Large intestine (tissue), 3 donors: ENCODE measurements around the gene TAGLN2. TPM values are rescaled to one million over a fixed set of nuclear protein-coding genes. Genes with fewer than 3 reads are reported as not detected.
A peak's percentile ranks its signal among the peaks of the same experiment; 100 is the strongest.

Experiments
- DNase-seq, 2 donors: peaks; one replicate each; pipeline versions ENCODE4 v3.0.0 to v3.0.0-alpha.2; 2013
- H3K27ac ChIP-seq: one replicate; pipeline ENCODE4 v1.5.1; 2013; ENCODE audit warnings: low read length
- H3K27me3 ChIP-seq: 2 replicates; pipeline ENCODE4 v1.6.1; 2013; ENCODE audit warnings: low read length; ENCODE audit not compliant: control insufficient read depth, insufficient read depth
- H3K36me3 ChIP-seq: 2 replicates; pipeline ENCODE4 v1.6.1; 2013; ENCODE audit warnings: low read length; ENCODE audit not compliant: control insufficient read depth, insufficient read depth
- H3K4me1 ChIP-seq: one replicate; pipeline ENCODE4 v1.6.1; 2013; ENCODE audit warnings: low read length; ENCODE audit not compliant: control insufficient read depth, insufficient read depth
- H3K4me3 ChIP-seq: one replicate; pipeline ENCODE4 v1.5.1; 2013; ENCODE audit warnings: low read length
- H3K9me3 ChIP-seq: one replicate; pipeline ENCODE4 v1.6.1; 2013; ENCODE audit warnings: mild to moderate bottlenecking, low read depth, low read length, moderate library complexity; ENCODE audit not compliant: control insufficient read depth
- WGBS: methylation state at CpG from one replicate; pipeline ENCODE4 v1.1.5; 2013; ENCODE audit warnings: low lambda C conversion rate; ENCODE audit not compliant: insufficient coverage; 5-methylcytosine and 5-hydroxymethylcytosine counted together
- polyA plus RNA-seq: library from polyadenylated mRNA; unstranded; fragments of 120-200 nt; gene quantifications from one replicate; pipeline ENCODE4 v1.2.1, GENCODE V29; 2013

TAGLN2 gene
- polyA plus RNA-seq, 1 donor: 271 TPM

- WGBS: no CpG with 5 or more reads among the region's 18 CpGs
- H3K27me3 ChIP-seq: no peaks in the 10 kb centered on the region
- H3K9me3 ChIP-seq: no peaks in the 10 kb centered on the region
- H3K4me3 ChIP-seq: peak overlapping the region; percentile 76
- peaks cover 48% of the 10 kb centered on the region for H3K4me1 ChIP-seq
- peaks cover 42% of the 10 kb centered on the region for H3K36me3 ChIP-seq
- DNase-seq: no peak
- H3K27ac ChIP-seq: peak overlapping the region; percentile 77
These were observed 3.4 kb downstream of the TAGLN2 start for GRCh38 chr1:159921700-159922504.

- DNase-seq: no peak
- no CpG with 5 or more reads among the region's 1 CpG for WGBS
- H3K4me3 ChIP-seq: no peak overlapping the region
- peaks cover 42% of the 10 kb centered on the region for H3K36me3 ChIP-seq
- H3K9me3 ChIP-seq: no peaks in the 10 kb centered on the region
- H3K4me1 ChIP-seq: peaks cover 54% of the 10 kb centered on the region
- no peak overlapping the region for H3K27ac ChIP-seq
- no peaks in the 10 kb centered on the region for H3K27me3 ChIP-seq
These were observed 4.1 kb downstream of the TAGLN2 start for GRCh38 chr1:159921251-159921650.

GRCh38 chr1:159920651-159921050, 4.7 kb downstream of the TAGLN2 start:
- H3K36me3 ChIP-seq: peaks cover 42% of the 10 kb centered on the region
- H3K9me3 ChIP-seq: no peaks in the 10 kb centered on the region
- peaks cover 54% of the 10 kb centered on the region for H3K4me1 ChIP-seq
- WGBS: no CpG with 5 or more reads among the region's 1 CpG
- DNase-seq: no peak
- H3K27me3 ChIP-seq: no peaks in the 10 kb centered on the region
- no peak overlapping the region for H3K4me3 ChIP-seq
- no peak overlapping the region for H3K27ac ChIP-seq

GRCh38 chr1:159920202-159920601, 5.1 kb downstream of the TAGLN2 start:
- H3K4me1 ChIP-seq: peaks cover 54% of the 10 kb centered on the region
- H3K9me3 ChIP-seq: no peaks in the 10 kb centered on the region
- H3K36me3 ChIP-seq: peaks cover 42% of the 10 kb centered on the region
- no peak overlapping the region for H3K4me3 ChIP-seq
- no peak for DNase-seq
- no peak overlapping the region for H3K27ac ChIP-seq
- WGBS: no CpG with 5 or more reads among the region's 10 CpGs
- H3K27me3 ChIP-seq: no peaks in the 10 kb centered on the region

- WGBS: no CpG with 5 or more reads among the region's 10 CpGs
- Histone ChIP-seq H3K9me3 (no peaks in the 10 kb centered on the region), H3K4me1 (peaks cover 54% of the 10 kb centered on the region), H3K27ac (no peak overlapping the region), H3K27me3 (no peaks in the 10 kb centered on the region), H3K4me3 (no peak overlapping the region), H3K36me3 (peaks cover 42% of the 10 kb centered on the region)
- no peak for DNase-seq
These were observed 6.0 kb downstream of the TAGLN2 start for GRCh38 chr1:159919236-159919865.

- no peak overlapping the region for H3K27ac ChIP-seq
- H3K27me3 ChIP-seq: no peaks in the 10 kb centered on the region
- WGBS: no CpG with 5 or more reads among the region's 13 CpGs
- DNase-seq: no peak
- H3K9me3 ChIP-seq: no peaks in the 10 kb centered on the region
- peaks cover 42% of the 10 kb centered on the region for H3K36me3 ChIP-seq
- peaks cover 50% of the 10 kb centered on the region for H3K4me1 ChIP-seq
- no peak overlapping the region for H3K4me3 ChIP-seq
These were observed 6.7 kb downstream of the TAGLN2 start for GRCh38 chr1:159918352-159919200.

GRCh38 chr1:159917533-159918351, 7.6 kb downstream of the TAGLN2 start:
- Histone ChIP-seq H3K9me3 (no peaks in the 10 kb centered on the region), H3K4me1 (peaks cover 42% of the 10 kb centered on the region), H3K27me3 (no peaks in the 10 kb centered on the region), H3K4me3 (no peak overlapping the region), H3K36me3 (peaks cover 42% of the 10 kb centered on the region), H3K27ac (no peak overlapping the region)
- WGBS: 100% methylated on average over 1 of the region's 5 CpGs
- peak in 1 of 2 donors; percentile 54 for DNase-seq

GRCh38 chr1:159916242-159917051, 8.9 kb downstream of the TAGLN2 start:
- Histone ChIP-seq H3K36me3 (peaks cover 38% of the 10 kb centered on the region), H3K4me3 (no peak overlapping the region), H3K9me3 (no peaks in the 10 kb centered on the region), H3K27me3 (no peaks in the 10 kb centered on the region), H3K4me1 (peaks cover 35% of the 10 kb centered on the region), H3K27ac (peak overlapping the region; percentile 30)
- peak in 1 of 2 donors; percentile 56 for DNase-seq
- WGBS: no CpG with 5 or more reads among the region's 9 CpGs

GRCh38 chr1:159915571-159916241, 9.6 kb downstream of the TAGLN2 start:
- WGBS: 80% methylated on average over 1 of the region's 5 CpGs
- H3K4me1 ChIP-seq: peaks cover 43% of the 10 kb centered on the region

More at GRCh38 chr1:159915571-159916241, 9.6 kb downstream of the TAGLN2 start:
- Histone ChIP-seq H3K27ac (peak overlapping the region; percentile 30), H3K36me3 (peaks cover 36% of the 10 kb centered on the region), H3K9me3 (no peaks in the 10 kb centered on the region), H3K4me3 (no peak overlapping the region), H3K27me3 (no peaks in the 10 kb centered on the region)
- DNase-seq: no peak
